Endodermal cell (in vitro differentiated cells): ENCODE measurements around the gene FAM50B. TPM values are rescaled to one million over a fixed set of nuclear protein-coding genes. Genes with fewer than 3 reads are reported as not detected.

ENCODE experiments used
- DNase-seq: peaks from one replicate; pipeline ENCODE4 v3.0.0-alpha.2; 2017
- H3K27ac ChIP-seq: 2 replicates; pipeline ENCODE4 v1.5.1; 2013; ENCODE audit warnings: mild to moderate bottlenecking, low read depth, low read length, moderate library complexity
- H3K27me3 ChIP-seq: 2 replicates; pipeline ENCODE4 v1.6.1; 2013; ENCODE audit warnings: mild to moderate bottlenecking, low read length, moderate library complexity; ENCODE audit not compliant: insufficient read depth, control insufficient read depth, poor library complexity, severe bottlenecking
- H3K36me3 ChIP-seq: 2 replicates; pipeline ENCODE4 v1.7.0; 2013; ENCODE audit warnings: mild to moderate bottlenecking, low read length, moderate library complexity; ENCODE audit not compliant: control insufficient read depth, insufficient read depth
- H3K4me1 ChIP-seq: one replicate; pipeline ENCODE4 v1.7.0; 2013; ENCODE audit warnings: low read length; ENCODE audit not compliant: control insufficient read depth, insufficient read depth
- H3K4me3 ChIP-seq: 2 replicates; pipeline ENCODE4 v1.5.1; 2013; ENCODE audit warnings: mild to moderate bottlenecking, low read length, moderate library complexity
- H3K9ac ChIP-seq: 2 replicates; pipeline ENCODE4 v1.6.1; 2013; ENCODE audit warnings: mild to moderate bottlenecking, low read length, moderate library complexity; ENCODE audit not compliant: poor library complexity, severe bottlenecking; ENCODE audit errors: extremely low read depth
- H3K9me3 ChIP-seq: 2 replicates; pipeline ENCODE4 v1.6.1; 2013; ENCODE audit warnings: mild to moderate bottlenecking, low read length, moderate library complexity; ENCODE audit not compliant: control insufficient read depth
- H3K27ac Mint-ChIP-seq: 2 replicates; pipeline ENCODE4 v1.8.0; 2020; ENCODE audit warnings: mixed read lengths
- H3K27me3 Mint-ChIP-seq: 2 replicates; pipeline ENCODE4 v1.8.0; 2021; ENCODE audit warnings: mild to moderate bottlenecking, mixed read lengths; ENCODE audit not compliant: insufficient read depth
- H3K36me3 Mint-ChIP-seq: 2 replicates; pipeline ENCODE4 v1.8.0; 2020; ENCODE audit warnings: low read depth, mixed read lengths
- H3K4me1 Mint-ChIP-seq: 2 replicates; pipeline ENCODE4 v1.8.0; 2020; ENCODE audit warnings: mixed read lengths
- H3K4me3 Mint-ChIP-seq: 2 replicates; pipeline ENCODE4 v1.8.0; 2020; ENCODE audit warnings: mild to moderate bottlenecking, moderate library complexity, mixed read lengths
- H3K9me3 Mint-ChIP-seq: 2 replicates; pipeline ENCODE4 v1.8.0; 2020; ENCODE audit warnings: mild to moderate bottlenecking, mixed read lengths
- WGBS, 2 experiments: methylation state at CpG; one replicate each; pipeline versions ENCODE4 v1.1.5 to v1.1.7; 2013; ENCODE audit warnings: missing lambda C conversion rate in 2 of 2, mixed read lengths in 1 of 2; ENCODE audit not compliant: insufficient coverage in 1 of 2, insufficient read length in 1 of 2; 5-methylcytosine and 5-hydroxymethylcytosine counted together
- total RNA-seq, 2 donors: library from RNA; stranded (reverse); fragmentation: NEBNext Ultra II Directional in 1 of 2; extraction: Animal tissue kit (Norgen Biotek cat#: 25700) in 1 of 2; gene quantifications; 2 replicates in 1 of 2; 3 replicates in 1 of 2; pipeline ENCODE4 v1.2.1, GENCODE V29; 2021
- TF ChIP-seq, protein P1 (sequence below): fragments of 200-600 bp; sonication (generic); conservative IDR thresholded peaks from 2 replicates; pipeline ENCODE4 v1.5.0; 2021; ENCODE audit warnings: antibody characterized with exemption, mild to moderate bottlenecking

FAM50B gene
- total RNA-seq, 2 donors from 2014 or later = 2.8 to 3.7 TPM

DNA sequence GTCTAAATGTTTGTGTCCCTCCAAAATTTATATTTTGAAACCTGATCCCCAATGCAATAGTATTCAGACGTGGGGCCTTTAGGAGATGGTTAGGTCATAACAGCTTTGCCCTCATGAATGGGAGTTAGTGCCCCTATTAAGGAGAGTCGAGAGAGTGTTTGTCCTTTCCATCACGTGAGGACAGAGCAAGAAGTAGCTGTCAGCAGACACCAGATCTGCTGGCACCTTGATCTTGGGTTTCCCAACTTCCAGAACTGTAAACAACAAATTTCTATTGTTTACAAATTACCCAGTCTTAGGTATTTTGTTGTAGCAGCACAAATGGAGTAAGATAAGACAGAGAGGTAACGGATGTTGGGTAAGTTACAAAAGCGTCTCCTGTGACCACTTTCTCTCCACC lies 46.6 kb downstream of the FAM50B start:
- no peak overlapping the region for H3K27ac Mint-ChIP-seq
- Histone ChIP-seq H3K4me3 (no peak overlapping the region), H3K27me3 (no peaks in the 10 kb centered on the region), H3K4me1 (peaks cover 9% of the 10 kb centered on the region), H3K9ac (no peak overlapping the region), H3K36me3 (no peaks in the 10 kb centered on the region), H3K27ac (no peak overlapping the region), H3K9me3 (no peaks in the 10 kb centered on the region)
- TF ChIP-seq, protein P1, sequence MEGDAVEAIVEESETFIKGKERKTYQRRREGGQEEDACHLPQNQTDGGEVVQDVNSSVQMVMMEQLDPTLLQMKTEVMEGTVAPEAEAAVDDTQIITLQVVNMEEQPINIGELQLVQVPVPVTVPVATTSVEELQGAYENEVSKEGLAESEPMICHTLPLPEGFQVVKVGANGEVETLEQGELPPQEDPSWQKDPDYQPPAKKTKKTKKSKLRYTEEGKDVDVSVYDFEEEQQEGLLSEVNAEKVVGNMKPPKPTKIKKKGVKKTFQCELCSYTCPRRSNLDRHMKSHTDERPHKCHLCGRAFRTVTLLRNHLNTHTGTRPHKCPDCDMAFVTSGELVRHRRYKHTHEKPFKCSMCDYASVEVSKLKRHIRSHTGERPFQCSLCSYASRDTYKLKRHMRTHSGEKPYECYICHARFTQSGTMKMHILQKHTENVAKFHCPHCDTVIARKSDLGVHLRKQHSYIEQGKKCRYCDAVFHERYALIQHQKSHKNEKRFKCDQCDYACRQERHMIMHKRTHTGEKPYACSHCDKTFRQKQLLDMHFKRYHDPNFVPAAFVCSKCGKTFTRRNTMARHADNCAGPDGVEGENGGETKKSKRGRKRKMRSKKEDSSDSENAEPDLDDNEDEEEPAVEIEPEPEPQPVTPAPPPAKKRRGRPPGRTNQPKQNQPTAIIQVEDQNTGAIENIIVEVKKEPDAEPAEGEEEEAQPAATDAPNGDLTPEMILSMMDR = no peak
- peaks cover 9% of the 10 kb centered on the region for H3K9me3 Mint-ChIP-seq
- no peaks in the 10 kb centered on the region for H3K36me3 Mint-ChIP-seq
- WGBS, 2 experiments = 90 to 93% methylated on average over 2 to 5 of the region's 5 CpGs
- H3K4me1 Mint-ChIP-seq = peaks cover 24% of the 10 kb centered on the region
- peaks cover 2% of the 10 kb centered on the region for H3K27me3 Mint-ChIP-seq
- H3K4me3 Mint-ChIP-seq = no peak overlapping the region
- DNase-seq = no peak

DNA sequence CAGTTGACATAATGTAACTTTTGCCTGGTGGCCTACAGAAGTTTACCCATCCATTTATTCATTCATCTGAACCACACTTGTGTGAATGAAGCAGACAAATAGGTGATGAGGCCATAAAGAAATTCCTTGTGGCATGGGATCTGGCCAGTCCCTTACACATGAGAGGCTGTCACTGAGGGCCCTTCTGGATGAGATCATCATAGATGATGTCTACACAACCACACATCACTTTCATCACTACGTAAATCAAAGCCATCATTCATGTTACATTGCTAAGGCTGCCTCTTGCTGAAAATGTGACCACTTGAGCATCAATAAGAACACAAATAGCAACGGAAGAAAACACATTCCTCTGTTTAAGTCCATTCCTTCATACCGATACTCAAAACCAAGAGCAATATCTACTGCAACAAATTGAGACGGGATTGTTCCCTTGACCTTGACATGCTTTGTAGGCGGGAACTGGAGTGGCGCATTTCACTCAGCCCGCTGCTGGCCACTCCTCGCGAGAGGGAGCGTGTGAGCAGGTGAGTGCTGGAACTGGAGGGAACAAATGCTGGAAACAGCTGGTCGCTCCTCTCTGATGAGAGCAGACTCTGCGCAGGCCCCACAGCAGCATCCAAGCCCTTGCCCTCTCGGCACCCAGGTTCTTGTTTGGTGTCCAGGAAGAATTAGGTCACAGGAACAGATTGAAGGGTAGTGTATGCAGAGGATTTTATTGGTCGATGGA lies 49.3 kb downstream of the FAM50B start:
- WGBS, 2 experiments = 93 to 97% methylated on average over 13 to 14 of the region's 14 CpGs
- TF ChIP-seq, protein P1 = no peak
- no peak overlapping the region for H3K27ac ChIP-seq
- H3K27ac Mint-ChIP-seq = no peak overlapping the region
- peaks cover 9% of the 10 kb centered on the region for H3K9me3 Mint-ChIP-seq
- no peaks in the 10 kb centered on the region for H3K27me3 ChIP-seq
- no peaks in the 10 kb centered on the region for H3K36me3 Mint-ChIP-seq
- H3K27me3 Mint-ChIP-seq = peaks cover 2% of the 10 kb centered on the region
- DNase-seq = no peak
- no peak overlapping the region for H3K4me3 Mint-ChIP-seq
- H3K36me3 ChIP-seq = no peaks in the 10 kb centered on the region
- peaks cover 9% of the 10 kb centered on the region for H3K4me1 ChIP-seq
- no peak overlapping the region for H3K9ac ChIP-seq
- no peak overlapping the region for H3K4me3 ChIP-seq
- H3K9me3 ChIP-seq = no peaks in the 10 kb centered on the region
- H3K4me1 Mint-ChIP-seq = peaks cover 24% of the 10 kb centered on the region

DNA sequence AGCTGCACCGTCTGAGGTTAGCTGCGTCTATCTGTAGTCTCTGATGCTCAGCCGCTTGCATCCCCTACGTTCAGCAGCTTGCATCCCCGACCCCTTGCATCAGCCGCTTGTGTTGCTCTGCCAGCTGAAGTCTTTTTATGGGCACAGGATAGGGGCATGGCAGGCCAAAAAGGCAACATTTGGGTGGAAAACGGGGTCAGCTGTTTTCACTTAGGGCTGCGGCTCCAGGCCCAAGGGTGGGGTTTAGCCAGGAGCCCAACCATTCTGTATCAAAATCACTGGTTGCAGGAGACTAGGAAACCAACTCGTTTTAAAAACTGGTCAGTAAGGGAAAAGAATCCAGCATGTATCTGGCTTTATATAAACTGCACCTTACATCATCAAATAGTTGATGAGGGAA lies 49.9 kb downstream of the FAM50B start:
- H3K27me3 ChIP-seq = no peaks in the 10 kb centered on the region
- TF ChIP-seq, protein P1 = no peak
- H3K36me3 ChIP-seq = no peaks in the 10 kb centered on the region
- 93% methylated on average over 8 to 9 of the region's 9 CpGs for WGBS, 2 experiments
- no peaks in the 10 kb centered on the region for H3K9me3 ChIP-seq
- H3K9ac ChIP-seq = no peak overlapping the region
- Mint-ChIP-seq H3K27ac (no peak overlapping the region), H3K9me3 (peaks cover 4% of the 10 kb centered on the region), H3K36me3 (no peaks in the 10 kb centered on the region), H3K4me3 (no peak overlapping the region), H3K4me1 (peaks cover 22% of the 10 kb centered on the region), H3K27me3 (peaks cover 2% of the 10 kb centered on the region)
- DNase-seq = no peak
- no peak overlapping the region for H3K27ac ChIP-seq
- H3K4me1 ChIP-seq = peaks cover 9% of the 10 kb centered on the region
- H3K4me3 ChIP-seq = no peak overlapping the region
